CD4-positive, alpha-beta T cell treated with Interleukin-4 for 4 hours (primary cell): ENCODE measurements around the gene FN3K.

Source experiments
- DNase-seq: peaks from one replicate; pipeline ENCODE4 v3.0.0-alpha.2; 2020

Gene FN3K

DNA sequence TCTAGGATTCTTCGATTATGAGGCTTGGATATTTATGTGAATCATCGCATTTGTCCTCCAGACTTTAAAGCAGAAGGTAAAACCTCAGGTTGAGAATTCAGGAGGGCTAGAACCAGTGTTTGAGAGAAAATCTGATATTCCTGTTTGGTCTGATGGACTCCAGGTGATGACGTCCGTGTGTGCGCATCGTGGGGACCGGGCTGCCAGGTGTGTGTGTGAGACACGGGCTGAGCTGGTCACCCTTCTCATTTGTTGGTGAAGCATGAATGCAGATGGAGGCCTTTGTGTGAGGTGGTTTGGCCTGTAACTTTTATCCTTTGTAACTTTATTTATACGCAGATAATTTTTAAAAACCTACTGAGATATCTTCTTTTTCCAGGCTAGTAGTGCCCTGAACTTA lies 61.6 kb downstream of the FN3K start:
- DNase-seq = no peak

DNA sequence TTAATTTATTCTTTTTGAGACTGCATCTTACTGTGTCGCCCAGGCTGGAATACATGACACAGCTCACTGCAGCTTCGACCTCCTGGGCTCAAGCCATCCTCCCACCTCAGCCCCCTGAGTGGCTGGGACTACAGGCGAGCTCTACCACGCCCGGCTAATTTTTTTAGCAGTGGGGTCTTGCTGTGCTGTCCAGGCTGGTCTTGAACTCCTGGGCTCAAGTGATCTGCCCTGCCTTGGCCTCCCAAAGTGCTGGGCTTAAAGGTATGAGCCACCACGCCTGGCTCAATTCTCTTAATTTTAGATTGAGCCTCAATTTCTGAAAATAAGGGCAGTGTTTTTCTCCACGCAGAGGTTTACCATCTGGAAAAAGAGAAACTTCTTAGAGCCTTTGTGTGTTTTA lies 63.3 kb downstream of the FN3K start:
- DNase-seq = no peak

DNA sequence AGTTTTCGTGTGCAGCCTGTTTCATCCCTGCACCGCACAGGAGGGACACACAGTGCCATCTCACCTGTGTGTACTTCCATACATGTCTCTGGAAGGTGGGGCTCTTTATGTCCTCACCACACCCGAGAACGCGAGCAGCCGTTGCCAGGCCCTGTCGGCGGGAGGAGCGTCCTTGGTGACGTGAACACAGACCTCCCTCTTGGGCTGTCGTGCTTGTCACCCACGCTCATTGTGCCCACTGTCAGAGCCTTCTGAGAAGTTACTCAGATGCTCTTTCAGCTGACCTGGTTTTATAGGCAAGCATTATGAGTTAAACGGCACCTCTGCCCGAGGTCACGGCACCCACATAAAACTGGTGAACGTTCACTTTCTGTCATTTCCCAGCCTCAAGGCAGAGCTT lies 64.2 kb downstream of the FN3K start:
- DNase-seq = no peak
